ENCODE measurements around the gene CFAP68. TPM values are rescaled to one million over a fixed set of nuclear protein-coding genes. Genes with fewer than 3 reads are reported as not detected.

CFAP68 gene
- total RNA-seq, 4 donors from 2014 or later, result 12.2 to 40.0 (median 20.2) TPM

DNA sequence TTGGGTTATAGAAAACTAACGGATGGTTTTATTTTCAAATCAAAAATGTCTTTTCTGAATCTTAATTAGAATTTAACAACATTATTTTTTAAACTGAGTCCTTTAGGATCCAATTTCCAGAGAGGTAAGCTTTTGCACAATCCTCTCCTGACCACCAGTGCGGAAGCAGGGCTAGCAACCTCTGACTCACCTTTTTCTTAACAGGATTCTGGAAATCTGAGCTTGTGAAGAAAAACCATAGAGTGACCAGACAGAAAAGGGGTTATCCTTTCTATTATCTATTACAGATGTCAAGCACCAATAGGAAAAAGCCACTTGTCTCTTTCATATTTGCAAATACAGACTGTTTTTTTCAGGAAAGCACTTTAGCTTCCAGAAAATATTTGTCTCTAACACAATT, 33.3 kb upstream of the CFAP68 start:
- DNase-seq (ENCODE audit: low spot score), result no peak
- TF ChIP-seq, protein P1, sequence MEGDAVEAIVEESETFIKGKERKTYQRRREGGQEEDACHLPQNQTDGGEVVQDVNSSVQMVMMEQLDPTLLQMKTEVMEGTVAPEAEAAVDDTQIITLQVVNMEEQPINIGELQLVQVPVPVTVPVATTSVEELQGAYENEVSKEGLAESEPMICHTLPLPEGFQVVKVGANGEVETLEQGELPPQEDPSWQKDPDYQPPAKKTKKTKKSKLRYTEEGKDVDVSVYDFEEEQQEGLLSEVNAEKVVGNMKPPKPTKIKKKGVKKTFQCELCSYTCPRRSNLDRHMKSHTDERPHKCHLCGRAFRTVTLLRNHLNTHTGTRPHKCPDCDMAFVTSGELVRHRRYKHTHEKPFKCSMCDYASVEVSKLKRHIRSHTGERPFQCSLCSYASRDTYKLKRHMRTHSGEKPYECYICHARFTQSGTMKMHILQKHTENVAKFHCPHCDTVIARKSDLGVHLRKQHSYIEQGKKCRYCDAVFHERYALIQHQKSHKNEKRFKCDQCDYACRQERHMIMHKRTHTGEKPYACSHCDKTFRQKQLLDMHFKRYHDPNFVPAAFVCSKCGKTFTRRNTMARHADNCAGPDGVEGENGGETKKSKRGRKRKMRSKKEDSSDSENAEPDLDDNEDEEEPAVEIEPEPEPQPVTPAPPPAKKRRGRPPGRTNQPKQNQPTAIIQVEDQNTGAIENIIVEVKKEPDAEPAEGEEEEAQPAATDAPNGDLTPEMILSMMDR (IDR thresholded peaks at IDR 0.05), result no peak
- peak; percentile 63 for ATAC-seq (ENCODE audit: low FRiP score)

DNA sequence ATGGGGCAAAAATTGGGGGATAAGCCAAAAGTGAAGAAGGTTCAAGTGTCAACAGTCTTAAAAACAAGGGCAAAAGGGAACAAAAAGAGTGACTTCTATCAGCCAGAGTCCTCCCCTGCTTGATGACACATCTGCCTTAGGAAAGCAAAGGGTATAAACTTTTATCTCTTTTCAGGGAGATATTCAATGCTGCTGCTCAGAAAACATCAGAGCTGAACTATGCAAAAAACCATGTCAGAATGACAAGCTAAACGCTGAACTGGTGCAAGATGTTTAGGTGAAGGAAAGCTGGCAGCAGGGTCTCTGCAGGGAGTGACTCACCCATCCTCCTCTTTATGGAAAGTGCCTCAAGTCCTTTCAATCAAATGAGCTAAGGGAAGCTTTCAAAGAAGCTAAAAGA, 32.7 kb upstream of the CFAP68 start:
- no peak for DNase-seq (ENCODE audit: low spot score)
- TF ChIP-seq, protein P1 (IDR thresholded peaks at IDR 0.05), result no peak

DNA sequence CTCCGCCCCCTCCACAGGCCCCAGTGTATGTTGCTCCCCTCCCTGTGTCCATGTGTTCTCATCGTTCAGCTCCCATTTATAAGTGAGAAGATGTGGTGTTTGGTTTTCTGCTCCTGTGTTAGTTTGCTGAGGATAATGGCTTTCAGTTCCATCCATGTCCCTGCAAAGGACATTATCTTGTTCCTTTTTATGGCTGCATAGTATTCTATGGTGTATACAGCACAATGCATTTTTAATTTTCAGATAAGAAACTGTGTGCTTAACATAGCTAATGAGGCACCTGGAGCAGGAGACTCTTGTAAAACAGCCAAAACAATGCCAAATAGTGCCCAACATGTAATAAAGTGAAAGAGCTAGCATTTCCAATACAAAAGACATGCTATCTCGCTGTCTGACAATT, 29.7 kb upstream of the CFAP68 start:
- DNase-seq (ENCODE audit: low spot score) (no peak), ATAC-seq (ENCODE audit: low FRiP score) (no peak)
- TF ChIP-seq, protein P1 (IDR thresholded peaks at IDR 0.05), result no peak

More for the DNA sequence above, 32.7 kb upstream of the CFAP68 start:
- ATAC-seq (ENCODE audit: low FRiP score), result peak; percentile 88

DNA sequence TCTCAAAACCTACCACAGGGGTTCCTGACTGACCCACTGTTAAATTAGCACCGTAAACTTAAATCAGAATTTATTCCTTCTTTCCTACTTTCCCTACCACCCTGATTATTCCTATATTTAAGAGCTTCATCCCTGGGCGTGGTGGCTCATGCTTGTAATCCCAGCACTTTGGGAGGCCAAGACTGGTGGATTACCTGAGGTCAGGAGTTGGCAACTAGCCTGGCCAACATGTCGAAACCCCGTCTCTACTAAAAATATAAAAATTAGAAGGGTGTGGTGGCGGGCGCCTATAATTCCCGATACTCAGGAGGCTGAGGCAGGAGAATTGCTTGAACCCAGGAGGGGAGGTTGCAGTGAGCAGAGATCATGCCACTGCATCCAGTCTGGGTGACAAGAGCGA, 28.3 kb upstream of the CFAP68 start:
- DNase-seq (ENCODE audit: low spot score), result no peak
- ATAC-seq (ENCODE audit: low FRiP score), result no peak
- TF ChIP-seq, protein P1 (IDR thresholded peaks at IDR 0.05), result no peak

DNA sequence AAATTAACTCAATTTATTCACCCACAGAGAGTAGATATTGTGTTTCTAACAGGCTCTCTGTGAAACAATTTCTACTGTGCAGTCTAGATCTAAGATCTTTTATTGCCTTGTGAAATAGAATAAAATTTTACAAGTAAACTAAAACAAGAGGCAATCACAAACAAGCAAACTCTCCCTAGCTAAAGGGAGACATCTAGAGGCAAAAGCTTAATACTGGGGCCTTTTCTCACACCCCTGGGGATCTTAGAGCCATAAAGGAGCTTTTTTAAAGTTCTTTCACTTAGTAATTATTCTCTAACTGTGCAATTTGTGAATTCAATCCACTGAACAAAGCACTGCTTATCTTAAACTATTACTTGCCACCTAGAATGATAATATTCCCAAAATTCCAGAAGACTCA, 27.7 kb upstream of the CFAP68 start:
- ATAC-seq (ENCODE audit: low FRiP score) (no peak), DNase-seq (ENCODE audit: low spot score) (no peak)
- TF ChIP-seq, protein P1 (IDR thresholded peaks at IDR 0.05), result no peak

DNA sequence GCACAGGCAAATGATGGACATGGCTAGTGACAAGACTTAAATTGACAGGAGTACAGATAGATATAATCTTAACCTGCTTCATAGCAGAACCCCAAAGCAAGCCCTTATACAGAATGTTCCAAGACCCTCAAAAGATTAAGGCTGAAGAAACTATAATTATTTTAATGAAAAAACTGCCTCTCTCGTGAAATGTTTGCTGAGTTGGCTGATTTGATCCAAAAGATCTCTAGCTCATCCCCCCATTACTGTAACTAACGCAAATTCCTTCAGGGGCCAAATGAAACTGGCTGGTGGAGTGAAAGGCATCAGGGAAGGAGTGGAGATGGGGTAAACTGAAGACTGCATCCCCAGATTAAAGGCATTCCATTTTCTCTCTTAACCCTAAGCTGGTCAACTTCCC, 27.2 kb upstream of the CFAP68 start:
- TF ChIP-seq, protein P1 (IDR thresholded peaks at IDR 0.05), result no peak
- no peak for DNase-seq (ENCODE audit: low spot score)
- ATAC-seq (ENCODE audit: low FRiP score), result no peak

DNA sequence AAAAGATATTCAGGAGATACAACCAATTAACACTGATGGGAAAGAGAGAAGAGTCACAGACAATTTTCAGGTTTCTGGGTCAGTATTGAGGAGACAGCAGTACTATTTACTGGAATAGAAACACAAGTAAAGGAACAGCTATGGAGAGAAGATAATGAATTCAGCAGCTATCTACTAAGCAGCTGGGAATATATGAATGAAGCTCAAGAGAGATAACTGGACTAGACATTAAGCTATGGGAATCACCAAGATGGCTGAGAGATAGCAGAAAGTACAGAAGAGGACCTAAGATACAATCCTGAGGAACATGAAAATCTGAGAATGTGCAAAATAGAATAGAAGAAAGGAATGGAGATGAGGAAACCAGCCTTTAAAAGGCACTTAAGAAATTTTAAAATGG, 23.8 kb upstream of the CFAP68 start:
- no peak for ATAC-seq (ENCODE audit: low FRiP score)
- TF ChIP-seq, protein P1 (IDR thresholded peaks at IDR 0.05), result no peak
- DNase-seq (ENCODE audit: low spot score), result no peak
